ENCODE results near the gene PIEZO2. TPM values are rescaled to one million over a fixed set of nuclear protein-coding genes. Genes with fewer than 3 reads are reported as not detected.

The PIEZO2 gene
- total and polyA plus RNA-seq, 9 donors: 2.0 to 8.5 (median 3.2) TPM

DNA sequence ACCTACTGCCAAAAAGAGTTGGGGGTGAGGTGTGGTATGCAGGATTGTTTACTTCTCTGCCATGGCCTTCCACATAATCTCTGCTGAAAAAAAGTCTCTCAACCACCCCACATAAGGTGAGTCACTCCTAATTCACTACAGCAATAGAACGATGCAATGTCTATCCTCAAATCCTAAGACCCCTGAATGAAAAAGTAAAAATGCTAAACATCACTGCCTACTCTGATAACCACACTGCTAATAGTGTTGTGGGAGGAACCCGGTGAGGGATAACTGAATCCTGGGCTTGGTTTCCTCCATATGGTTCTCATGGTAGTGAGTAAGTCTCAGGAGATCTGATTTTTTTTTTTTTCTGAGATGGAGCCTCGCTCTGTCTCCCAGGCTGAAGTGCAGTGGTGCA lies 252.5 kb downstream of the PIEZO2 start:
- Histone ChIP-seq H3K27me3 (no peaks in the 10 kb centered on the region), H3K36me3 (no peaks in the 10 kb centered on the region), H3K4me1 (ENCODE audit: insufficient read depth) (no peaks in the 10 kb centered on the region), H3K27ac (no peak overlapping the region), H3K4me3 (no peak overlapping the region), H3K9me3 (no peaks in the 10 kb centered on the region)
- 51 to 78% (median 56%) methylated on average over 3 of the region's 3 CpGs for WGBS, 3 donors
- intact Hi-C loops (cut with DNase I): no loop called here
- TF ChIP-seq EP300 (IDR thresholded peaks at IDR 0.05) (no peak), POLR2A (IDR thresholded peaks at IDR 0.05) (no peak)
- TF ChIP-seq, protein P1, sequence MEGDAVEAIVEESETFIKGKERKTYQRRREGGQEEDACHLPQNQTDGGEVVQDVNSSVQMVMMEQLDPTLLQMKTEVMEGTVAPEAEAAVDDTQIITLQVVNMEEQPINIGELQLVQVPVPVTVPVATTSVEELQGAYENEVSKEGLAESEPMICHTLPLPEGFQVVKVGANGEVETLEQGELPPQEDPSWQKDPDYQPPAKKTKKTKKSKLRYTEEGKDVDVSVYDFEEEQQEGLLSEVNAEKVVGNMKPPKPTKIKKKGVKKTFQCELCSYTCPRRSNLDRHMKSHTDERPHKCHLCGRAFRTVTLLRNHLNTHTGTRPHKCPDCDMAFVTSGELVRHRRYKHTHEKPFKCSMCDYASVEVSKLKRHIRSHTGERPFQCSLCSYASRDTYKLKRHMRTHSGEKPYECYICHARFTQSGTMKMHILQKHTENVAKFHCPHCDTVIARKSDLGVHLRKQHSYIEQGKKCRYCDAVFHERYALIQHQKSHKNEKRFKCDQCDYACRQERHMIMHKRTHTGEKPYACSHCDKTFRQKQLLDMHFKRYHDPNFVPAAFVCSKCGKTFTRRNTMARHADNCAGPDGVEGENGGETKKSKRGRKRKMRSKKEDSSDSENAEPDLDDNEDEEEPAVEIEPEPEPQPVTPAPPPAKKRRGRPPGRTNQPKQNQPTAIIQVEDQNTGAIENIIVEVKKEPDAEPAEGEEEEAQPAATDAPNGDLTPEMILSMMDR (IDR thresholded peaks at IDR 0.05): no peak
- DNase-seq: no peak

GRCh38 chr18:10895976-10896375 lies 253.4 kb downstream of the PIEZO2 start:
- Histone ChIP-seq H3K4me1 (ENCODE audit: insufficient read depth) (no peaks in the 10 kb centered on the region), H3K27me3 (no peaks in the 10 kb centered on the region), H3K36me3 (no peaks in the 10 kb centered on the region), H3K27ac (no peak overlapping the region), H3K9me3 (no peaks in the 10 kb centered on the region), H3K4me3 (no peak overlapping the region)
- TF ChIP-seq, protein P1 (IDR thresholded peaks at IDR 0.05): no peak
- TF ChIP-seq POLR2A (IDR thresholded peaks at IDR 0.05): no peak
- no peak for TF ChIP-seq EP300 (IDR thresholded peaks at IDR 0.05)
- DNase-seq: no peak
- WGBS, 3 donors: 71 to 84% (median 76%) methylated on average over 4 of the region's 4 CpGs
- intact Hi-C loops (cut with DNase I): no loop called here

GRCh38 chr18:10894501-10894900 lies 254.9 kb downstream of the PIEZO2 start:
- no peak overlapping the region for H3K27ac ChIP-seq

GRCh38 chr18:10893761-10894160 lies 255.6 kb downstream of the PIEZO2 start:
- H3K9me3 ChIP-seq: no peaks in the 10 kb centered on the region
- H3K36me3 ChIP-seq: no peaks in the 10 kb centered on the region
- no peak overlapping the region for H3K4me3 ChIP-seq
- 85 to 94% (median 90%) methylated on average over 5 of the region's 5 CpGs for WGBS, 3 donors
- intact Hi-C loops (cut with DNase I): no loop called here
- H3K27ac ChIP-seq: no peak overlapping the region
- H3K4me1 ChIP-seq (ENCODE audit: insufficient read depth): no peaks in the 10 kb centered on the region
- no peak for TF ChIP-seq EP300 (IDR thresholded peaks at IDR 0.05)
- TF ChIP-seq, protein P1 (IDR thresholded peaks at IDR 0.05): no peak
- no peak for DNase-seq
- H3K27me3 ChIP-seq: no peaks in the 10 kb centered on the region

More at GRCh38 chr18:10894501-10894900, 254.9 kb downstream of the PIEZO2 start:
- WGBS, 3 donors: 89 to 97% (median 92%) methylated on average over 10 of the region's 10 CpGs
- Histone ChIP-seq H3K27me3 (no peaks in the 10 kb centered on the region), H3K36me3 (no peaks in the 10 kb centered on the region), H3K9me3 (no peaks in the 10 kb centered on the region), H3K4me1 (ENCODE audit: insufficient read depth) (no peaks in the 10 kb centered on the region), H3K4me3 (no peak overlapping the region)
- no peak for DNase-seq
- intact Hi-C loops (cut with DNase I): no loop called here
- TF ChIP-seq POLR2A (IDR thresholded peaks at IDR 0.05): no peak
- TF ChIP-seq, protein P1 (IDR thresholded peaks at IDR 0.05): no peak

DNA sequence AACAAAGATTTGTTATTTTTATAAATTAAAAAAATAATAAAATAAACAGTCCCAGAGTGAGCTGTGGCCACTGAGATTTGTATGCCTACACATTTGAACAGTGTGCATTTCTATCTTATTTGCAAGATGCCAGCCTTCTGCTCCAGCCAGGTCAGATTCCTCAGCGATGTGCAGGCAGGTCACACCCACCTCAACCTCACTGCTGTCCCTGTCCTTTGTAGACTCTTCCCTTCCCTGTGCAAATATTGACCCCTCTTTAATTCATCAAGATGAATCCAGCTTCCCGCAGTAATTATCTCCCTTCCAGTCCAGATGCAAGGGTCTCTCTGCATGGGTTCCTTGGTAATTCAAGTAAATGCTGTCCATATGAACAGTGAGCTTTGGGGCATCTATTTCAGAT lies 256.2 kb downstream of the PIEZO2 start:
- intact Hi-C loops (cut with DNase I): no loop called here
- TF ChIP-seq, protein P1 (IDR thresholded peaks at IDR 0.05): no peak
- no peak for TF ChIP-seq EP300 (IDR thresholded peaks at IDR 0.05)
- no peak for TF ChIP-seq POLR2A (IDR thresholded peaks at IDR 0.05)
- Histone ChIP-seq H3K4me3 (no peak overlapping the region), H3K36me3 (no peaks in the 10 kb centered on the region), H3K9me3 (no peaks in the 10 kb centered on the region), H3K27ac (no peak overlapping the region), H3K4me1 (ENCODE audit: insufficient read depth) (no peaks in the 10 kb centered on the region), H3K27me3 (no peaks in the 10 kb centered on the region)
- 48% methylated on average over 2 of the region's 2 CpGs for WGBS, 3 donors
- DNase-seq: no peak

Data from ovary (tissue), 9 donors.